Measurements from ENCODE around the gene GPR4. TPM values are rescaled to one million over a fixed set of nuclear protein-coding genes. Genes with fewer than 3 reads are reported as not detected.

GPR4 gene
- total and polyA plus RNA-seq, 2 of the 8 experiments (the other 6 are each of a cell fraction or from before 2014, with no cell fraction given), result 0.19 to 0.39 TPM

DNA sequence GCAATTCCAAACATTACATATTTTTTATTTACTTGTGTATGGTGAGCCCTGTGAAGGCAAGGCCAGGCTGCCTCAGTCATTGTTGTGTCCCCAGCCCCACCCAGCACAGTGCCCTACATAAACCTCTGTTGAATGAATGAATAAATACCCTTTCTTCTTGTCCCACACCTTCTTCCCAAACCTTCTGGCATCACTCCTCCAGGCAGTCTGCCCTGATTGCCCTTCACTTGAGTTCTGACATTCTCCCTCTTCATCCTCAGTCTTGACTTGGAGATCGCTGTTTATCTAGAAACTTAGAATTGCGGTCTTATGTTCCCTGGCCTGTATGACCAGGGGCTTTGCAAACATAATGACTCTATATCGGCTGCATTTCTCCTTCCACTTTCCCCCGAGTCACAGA is 12.2 kb downstream of the GPR4 start:
- Histone ChIP-seq H3K4ac (replicated peaks; ENCODE audit: insufficient read length, low read depth, low read length) (no peak overlapping the region), H2BK5ac (ENCODE audit: low read depth, low read length) (no peak overlapping the region), H3K56ac (replicated peaks; ENCODE audit: insufficient read length, low read depth, low read length) (no peak overlapping the region), H3K9me3 (ENCODE audit: insufficient read depth in 2 of 2, low read depth in 1 of 2, low read length in 1 of 2) (peaks cover 0 to 4% of the 10 kb centered on the region in 2 experiments; a peak in 1 of 4 replicates), H2BK120ac (replicated peaks; ENCODE audit: low read depth, low read length) (no peak overlapping the region), H2AFZ (ENCODE audit: low read length) (no peak overlapping the region), H3K23me2 (ENCODE audit: low read depth, low read length) (0 out of 2 replicates have a peak, but pooled peaks cover 2% of the 10 kb centered on the region), H4K91ac (replicated peaks; ENCODE audit: insufficient read length, low read length) (no peak overlapping the region), H3K23ac (ENCODE audit: insufficient read length) (no peak overlapping the region), H3K14ac (ENCODE audit: insufficient read length) (no peak overlapping the region), H3K79me2 (ENCODE audit: control insufficient read depth in 1 of 2, insufficient read depth in 2 of 2, low read length in 2 of 2) (no peaks in the 10 kb centered on the region), H3K4me3 (ENCODE audit: extremely low read depth in 1 of 4, insufficient read depth in 2 of 4, low read depth in 3 of 4, low read length in 4 of 4) (no peak overlapping the region), H3K18ac (ENCODE audit: extremely low read depth, low read length) (no peak overlapping the region), H3K4me1 (replicated peaks in 1 of 4; ENCODE audit: control insufficient read depth in 3 of 4, insufficient read depth in 4 of 4, low read length in 3 of 4) (no peaks in the 10 kb centered on the region; a peak in 2 of 7 replicates), H2BK15ac (ENCODE audit: low read length) (no peak overlapping the region), H3K36me3 (ENCODE audit: control insufficient read depth in 2 of 4, insufficient read depth in 4 of 4, low read length in 3 of 4) (no peaks in the 10 kb centered on the region), H2BK12ac (ENCODE audit: low read depth, low read length) (no peak overlapping the region), H2BK20ac (ENCODE audit: low read length) (no peak overlapping the region), H3K79me1 (ENCODE audit: low read depth, low read length) (no peaks in the 10 kb centered on the region), H3K9ac (replicated peaks in 1 of 4; ENCODE audit: extremely low read depth in 1 of 4, low read depth in 3 of 4, low read length in 3 of 4) (no peak overlapping the region), H3K4me2 (ENCODE audit: insufficient read depth in 1 of 2, low read depth in 2 of 2, low read length in 2 of 2) (no peak overlapping the region), H4K5ac (ENCODE audit: insufficient read length, low read depth, low read length) (no peak overlapping the region), H2AK5ac (ENCODE audit: low read depth, low read length) (no peak overlapping the region), H3K27me3 (replicated peaks in 1 of 4; ENCODE audit: control insufficient read depth in 3 of 4, extremely low read depth in 1 of 4, insufficient read depth in 3 of 4, low read length in 3 of 4) (peaks cover 0 to 21% (median 16%) of the 10 kb centered on the region in 4 experiments; a peak in 6 of 7 replicates), H4K20me1 (replicated peaks in 1 of 2; ENCODE audit: control insufficient read depth in 1 of 2, insufficient read depth in 2 of 2, low read length in 2 of 2) (no peaks in the 10 kb centered on the region), H4K8ac (ENCODE audit: extremely low read depth, insufficient read depth, low read length) (no peak overlapping the region), H3K27ac (ENCODE audit: low read depth, low read length) (no peak overlapping the region)
- WGBS, 2 experiments (ENCODE audit: extremely low coverage in 1 of 2, insufficient coverage in 1 of 2, insufficient read length in 1 of 2, insufficient replicate concordance in 2 of 2, low coverage in 1 of 2, low lambda C conversion rate in 2 of 2, missing lambda C conversion rate in 1 of 2), result 88% methylated on average over 4 of the region's 4 CpGs; no CpG with 5 or more reads in 1 of the 2 experiments
- ChIA-PET POLR2A (ENCODE audit: partially characterized antibody) (interaction anchor here (1.7 kb wide), 1 partner anchor 179 kb away, joined by 4 read pairs; the partner anchor contains the start of gene SIX5), CTCF (ENCODE audit: partially characterized antibody) (interaction anchor here (0.6 to 2.5 kb wide), 7 partner anchors 17 to 1020 kb away, joined by 3 to 44 read pairs (median 4); no protein-coding TSS in a partner anchor)
- FAIRE-seq (no peak), DNase-seq (ENCODE audit: low read depth in 1 of 2, low spot score in 2 of 2) (no peak)
- TF ChIP-seq TAF1 (IDR thresholded peaks at IDR 0.05; ENCODE audit: low read depth, low read length) (no peak), SP1 (IDR thresholded peaks at IDR 0.05; ENCODE audit: low read depth, low read length) (no peak), ASH2L (IDR thresholded peaks at IDR 0.05; ENCODE audit: low read length) (no peak), CHD2 (IDR thresholded peaks at IDR 0.05; ENCODE audit: low read length) (no peak), ZNF274 (IDR thresholded peaks at IDR 0.05; ENCODE audit: borderline replicate concordance, extremely low read depth, low read length) (no peak), JUND (IDR thresholded peaks at IDR 0.05; ENCODE audit: low read length) (no peak), KDM5A (IDR thresholded peaks at IDR 0.05; ENCODE audit: low read length) (no peak), CBX5 (IDR thresholded peaks at IDR 0.05; ENCODE audit: low read depth, low read length) (no peak), POLR2AphosphoS5 (IDR thresholded peaks at IDR 0.05; ENCODE audit: low read depth, low read length) (no peak), TAF7 (optimal IDR thresholded peaks at IDR 0.05; ENCODE audit: borderline replicate concordance, low read depth, low read length) (no peak), CBX8 (IDR thresholded peaks at IDR 0.05; ENCODE audit: borderline replicate concordance, low read depth, low read length) (no peak), CHD1 (IDR thresholded peaks at IDR 0.05; ENCODE audit: low read depth, low read length) (no peak), BCL11A (IDR thresholded peaks at IDR 0.05; ENCODE audit: low read depth in 2 of 2, low read length in 2 of 2) (no peak), SP2 (IDR thresholded peaks at IDR 0.05; ENCODE audit: low read length) (no peak), RFX5 (IDR thresholded peaks at IDR 0.05; ENCODE audit: borderline replicate concordance, low read depth, low read length) (no peak)
- TF ChIP-seq, protein P1, sequence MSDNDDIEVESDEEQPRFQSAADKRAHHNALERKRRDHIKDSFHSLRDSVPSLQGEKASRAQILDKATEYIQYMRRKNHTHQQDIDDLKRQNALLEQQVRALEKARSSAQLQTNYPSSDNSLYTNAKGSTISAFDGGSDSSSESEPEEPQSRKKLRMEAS (IDR thresholded peaks at IDR 0.05), result no peak
